Hematopoietic multipotent progenitor cell treated with erythropoietin and hydrocortisone succinate and interleukin-3 and kit ligand, for 8 days (in vitro differentiated cells): ENCODE results near the gene SYNPR.

Experiments
- DNase-seq: peaks from one replicate; pipeline ENCODE4 v3.0.0-alpha.2; 2015

The SYNPR gene

DNA sequence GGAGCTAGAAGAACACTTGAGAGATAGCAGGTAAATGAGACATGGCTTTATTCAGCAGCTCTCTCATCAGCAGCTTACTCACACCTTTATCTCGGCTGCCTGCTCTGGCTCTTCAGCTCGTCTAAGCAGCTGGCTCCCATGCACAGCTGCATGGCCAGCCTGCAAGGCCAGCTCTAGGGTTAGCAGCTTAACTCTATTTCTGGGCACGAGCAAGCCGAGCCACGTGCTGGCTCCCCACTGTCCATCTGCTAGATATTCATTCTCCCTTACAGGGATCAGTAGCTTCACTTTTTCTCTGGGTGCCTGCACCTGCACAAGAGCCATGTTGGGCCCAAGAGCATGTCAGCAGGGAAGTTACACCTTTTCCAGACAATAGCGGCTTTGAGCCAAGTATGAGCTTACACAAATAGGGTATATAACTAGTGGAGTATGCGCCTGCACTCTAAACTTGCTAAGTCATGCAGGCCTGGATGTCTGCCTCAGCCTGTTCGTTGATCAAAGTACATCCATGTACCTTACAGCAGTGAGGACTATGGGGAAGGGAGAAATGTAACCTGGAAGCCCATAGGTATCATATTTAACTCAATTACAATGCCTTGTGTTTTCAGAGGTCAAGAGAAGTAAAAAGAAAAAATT, 199.5 kb downstream of the SYNPR start:
- no peak for DNase-seq

DNA sequence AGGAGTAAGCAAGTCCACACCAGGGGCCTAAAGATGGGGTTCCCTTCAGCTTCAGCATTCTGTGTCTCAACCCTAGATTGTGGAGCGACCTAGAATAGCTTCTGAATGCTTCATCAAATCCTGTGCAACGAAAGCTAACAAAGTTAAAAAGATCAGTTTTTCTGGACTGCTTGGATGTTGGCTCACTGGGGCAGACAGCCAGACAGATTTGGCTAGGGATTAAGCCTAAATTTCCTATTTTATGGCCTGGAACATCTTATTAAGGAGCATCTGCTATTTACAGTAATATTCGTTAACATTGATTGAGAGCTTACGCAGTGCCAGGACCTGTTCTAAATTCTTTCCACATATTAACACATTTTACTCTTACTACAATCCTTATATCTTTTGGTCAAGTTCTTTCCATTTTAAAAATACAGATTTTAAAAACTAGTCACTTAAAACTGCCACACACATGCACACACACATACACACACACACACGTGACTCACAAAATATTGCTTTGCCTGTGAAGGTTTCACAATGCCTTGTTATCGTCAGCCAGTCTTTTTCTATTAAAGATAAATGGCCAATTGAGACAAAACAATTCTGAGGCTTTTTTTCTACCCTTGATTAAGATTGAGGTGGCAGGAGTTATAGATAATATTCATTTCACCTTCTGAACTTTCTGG, 201.0 kb downstream of the SYNPR start:
- no peak for DNase-seq

DNA sequence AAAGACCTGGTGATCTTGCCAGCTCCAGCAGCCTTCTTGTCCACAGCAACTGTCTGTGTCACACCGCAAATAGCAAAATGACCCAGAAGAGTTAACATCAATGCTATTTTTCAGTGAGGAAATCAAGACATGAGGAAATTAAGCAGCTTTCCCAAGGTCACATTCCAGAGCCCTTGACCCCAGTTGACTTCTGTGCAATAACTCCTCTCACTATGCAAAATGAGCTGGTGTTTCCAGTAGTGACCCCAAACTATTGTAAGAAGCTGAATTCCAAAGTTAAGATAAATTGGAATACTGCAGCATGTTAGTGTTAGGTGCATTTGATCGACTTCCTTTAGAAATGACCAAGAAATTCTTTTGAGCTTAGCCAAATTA, 201.5 kb downstream of the SYNPR start:
- no peak for DNase-seq

DNA sequence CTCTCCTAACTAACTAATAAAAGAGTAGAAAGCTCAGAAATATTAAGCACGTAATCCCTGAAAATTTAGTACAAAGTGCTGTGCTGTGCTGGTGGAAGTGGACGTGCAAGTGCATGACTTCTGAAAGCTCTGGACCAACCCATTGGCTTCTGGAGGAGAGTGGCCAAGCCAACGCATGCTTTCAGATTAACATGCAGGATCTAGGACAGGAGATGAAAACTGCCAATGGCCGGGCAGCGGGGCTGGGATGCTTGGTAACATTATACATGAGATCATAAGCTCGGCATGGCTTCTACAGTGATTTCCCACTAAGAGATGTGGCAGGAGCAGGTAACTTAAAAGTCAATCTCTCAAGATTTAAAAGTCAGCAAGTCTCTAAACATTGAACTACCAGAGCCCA, 203.5 kb downstream of the SYNPR start:
- no peak for DNase-seq

DNA sequence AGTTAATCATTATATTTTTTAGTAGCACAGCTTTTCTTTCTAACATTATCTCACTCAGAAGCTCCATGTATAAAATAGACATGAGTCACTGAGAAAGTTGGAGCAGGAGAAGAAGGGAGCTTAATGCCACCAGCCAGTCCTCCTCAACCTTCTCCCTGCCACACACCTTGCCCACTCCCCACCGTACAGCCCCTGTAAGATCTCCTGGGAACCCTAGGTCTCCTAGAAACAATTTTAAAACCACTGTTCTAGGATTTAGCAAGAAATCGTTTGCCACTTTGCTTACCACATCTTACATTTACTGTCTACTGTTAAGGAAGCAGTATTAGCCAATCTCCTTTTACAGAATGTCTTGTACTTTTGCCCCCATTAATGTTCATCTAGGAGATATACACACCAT, 204.2 kb downstream of the SYNPR start:
- DNase-seq: no peak

DNA sequence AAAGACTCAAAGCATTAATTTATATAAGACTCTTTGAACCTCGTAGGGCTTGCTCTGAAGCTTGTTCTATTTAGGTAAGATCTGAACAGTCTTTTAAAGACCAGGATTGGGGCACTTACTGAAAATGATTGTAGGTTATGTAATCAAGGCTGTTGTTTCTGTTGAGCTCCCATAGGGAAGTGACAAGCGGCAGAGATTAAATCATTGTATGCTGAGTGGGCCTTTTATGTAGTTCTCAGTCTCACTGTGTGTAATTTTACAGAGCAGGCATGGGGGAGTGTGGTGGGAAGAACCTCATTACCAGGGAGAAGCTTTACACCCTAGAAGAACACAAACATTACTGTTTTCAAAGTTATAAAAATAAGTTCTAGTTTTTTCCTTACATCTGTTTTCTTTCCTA, 214.4 kb downstream of the SYNPR start:
- DNase-seq: no peak

DNA sequence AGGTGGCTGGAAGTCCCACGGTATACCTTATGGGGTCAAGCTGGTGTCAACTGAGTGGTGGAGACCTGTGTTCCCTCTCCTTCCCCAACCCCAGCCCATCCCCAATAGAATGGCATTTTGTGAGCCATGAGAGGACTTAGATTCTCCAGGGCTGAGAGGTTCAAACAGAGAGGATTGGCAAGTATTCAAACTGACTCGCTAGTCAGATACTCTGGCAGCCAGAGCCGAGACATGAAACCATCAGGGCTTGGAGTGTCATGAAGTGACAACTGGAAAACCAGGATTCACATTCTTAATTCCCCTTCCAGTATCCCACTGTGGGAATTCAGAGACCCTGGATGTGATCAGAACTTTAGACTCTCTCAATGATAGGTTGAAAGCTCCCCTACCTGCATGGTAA, 215.0 kb downstream of the SYNPR start:
- DNase-seq: no peak

DNA sequence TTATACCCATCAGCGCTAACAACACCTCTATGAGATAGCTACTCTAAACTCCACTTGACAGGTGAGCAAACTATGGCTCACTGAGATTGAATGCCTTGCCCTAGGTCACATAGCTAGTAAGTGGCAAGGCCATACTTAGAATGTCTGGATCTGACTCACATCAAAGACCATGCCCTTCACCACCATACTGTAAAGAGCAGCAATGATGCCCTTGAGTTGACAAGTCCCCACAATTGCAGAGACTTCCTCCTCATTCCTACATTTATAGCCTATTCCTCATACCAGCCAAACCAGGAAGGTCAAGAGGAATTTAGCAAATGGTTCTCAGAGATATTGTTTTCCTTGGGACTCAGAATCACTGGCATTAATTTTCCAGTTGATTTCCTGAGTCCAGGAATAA, 216.5 kb downstream of the SYNPR start:
- DNase-seq: no peak

DNA sequence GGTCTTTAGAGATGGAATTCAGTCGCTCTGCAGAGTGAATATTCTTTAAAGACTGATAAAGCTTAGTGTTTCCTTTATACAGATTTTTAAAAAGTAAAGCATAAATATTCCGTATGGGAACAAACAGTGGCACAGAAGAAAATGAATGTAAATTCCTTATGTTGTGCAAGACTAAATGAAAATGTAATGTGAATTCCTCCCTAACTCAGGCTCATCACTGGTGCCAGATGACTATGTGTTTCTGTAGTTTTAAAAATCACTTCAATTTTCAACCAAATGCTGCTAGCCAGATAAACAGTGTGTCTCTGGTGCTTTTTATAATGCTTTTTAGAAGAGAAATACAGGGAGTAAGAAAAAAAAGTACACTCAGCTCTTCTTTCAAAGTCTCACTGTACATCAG, 219.5 kb downstream of the SYNPR start:
- no peak for DNase-seq

DNA sequence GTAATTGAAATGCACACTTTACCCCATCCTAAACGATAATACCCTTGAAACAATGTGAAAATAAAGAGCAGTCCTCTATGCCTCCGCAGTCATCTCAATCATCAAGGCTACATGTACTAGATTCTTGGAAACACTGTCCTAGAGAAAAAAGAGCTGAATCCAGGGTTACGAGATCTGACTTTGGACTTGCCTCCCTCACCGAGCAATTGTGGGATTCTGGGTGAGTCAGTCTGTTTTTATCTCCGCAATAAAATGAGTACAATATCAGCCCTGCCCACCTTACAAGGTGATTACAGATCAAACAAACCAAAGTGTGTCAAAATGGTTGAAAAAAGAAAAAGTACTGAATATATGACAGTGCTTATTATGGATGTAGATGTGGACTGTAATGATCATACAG, 222.1 kb downstream of the SYNPR start:
- DNase-seq: no peak

DNA sequence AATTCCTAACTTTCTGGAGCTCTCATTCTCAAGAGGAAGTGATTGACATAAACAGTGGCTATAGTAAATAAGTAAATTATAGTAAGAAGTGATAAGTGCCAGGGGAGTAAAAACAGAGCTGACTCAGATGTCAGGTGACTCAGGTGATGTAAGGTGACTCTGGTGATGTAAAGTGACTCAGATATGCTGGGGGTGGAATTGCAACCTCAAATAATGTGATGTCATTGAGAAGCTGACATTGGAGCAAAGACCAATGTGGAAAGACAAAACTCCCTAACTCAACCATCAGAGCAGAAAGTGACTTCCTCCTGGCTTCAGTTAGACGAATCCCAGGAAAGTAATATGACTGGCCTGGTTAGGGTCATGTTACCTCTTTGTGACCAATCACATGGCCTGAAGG, 230.2 kb downstream of the SYNPR start:
- DNase-seq: no peak

DNA sequence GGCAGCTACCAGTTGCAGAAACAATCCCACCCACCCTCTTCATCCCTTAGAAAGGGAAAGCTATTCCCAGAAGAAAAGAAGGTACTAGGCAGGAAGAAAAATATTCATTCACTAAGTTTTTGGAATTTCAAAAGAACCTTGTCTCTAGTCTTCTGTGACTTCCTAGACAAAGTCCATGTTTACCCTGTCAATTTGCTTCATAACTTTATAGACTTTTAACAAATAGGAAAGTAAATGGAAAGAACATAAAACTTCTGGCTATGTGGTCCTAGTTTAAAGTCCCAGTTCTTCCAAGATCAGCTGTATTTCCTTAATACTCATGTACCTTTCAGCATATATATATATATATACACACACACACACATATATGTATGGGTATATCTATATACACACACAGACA, 230.7 kb downstream of the SYNPR start:
- DNase-seq: no peak

DNA sequence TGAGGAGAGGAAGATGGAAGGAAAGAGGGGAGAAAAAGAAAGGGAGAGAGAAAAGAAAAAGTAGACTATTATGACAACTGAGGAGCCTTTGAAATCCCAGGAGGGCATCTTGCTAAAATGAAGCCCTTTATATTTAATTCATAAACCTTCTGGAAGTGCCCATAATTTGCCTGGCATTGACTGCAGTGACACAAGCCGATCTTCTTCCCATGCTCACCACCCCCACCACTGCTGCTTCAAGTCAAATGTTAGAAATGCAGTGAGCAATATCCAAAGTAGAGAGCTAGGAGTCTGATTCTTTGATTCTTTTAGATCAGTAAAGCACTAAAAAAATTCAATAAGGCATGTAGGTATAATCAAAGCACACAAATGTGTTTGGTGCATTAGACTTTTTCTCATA, 235.7 kb downstream of the SYNPR start:
- no peak for DNase-seq

DNA sequence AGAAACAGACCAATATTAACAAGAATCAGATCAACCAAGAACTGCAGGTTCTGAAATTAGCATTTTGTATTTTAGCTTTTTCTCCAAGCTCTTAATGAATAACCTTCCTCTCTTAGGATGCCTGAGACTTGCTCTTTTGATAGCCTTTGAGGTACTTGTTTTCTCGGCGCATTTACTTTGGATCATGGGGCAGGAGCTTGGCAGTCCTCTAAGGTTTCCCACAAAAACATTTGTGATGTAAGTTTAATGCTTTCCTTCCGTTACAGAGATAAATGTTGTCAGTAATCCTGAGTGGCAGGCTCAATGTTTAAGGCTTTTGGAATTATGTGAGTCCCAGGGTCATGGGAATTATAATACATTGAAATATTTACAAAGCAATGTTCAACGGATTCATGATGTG, 236.6 kb downstream of the SYNPR start:
- no peak for DNase-seq

DNA sequence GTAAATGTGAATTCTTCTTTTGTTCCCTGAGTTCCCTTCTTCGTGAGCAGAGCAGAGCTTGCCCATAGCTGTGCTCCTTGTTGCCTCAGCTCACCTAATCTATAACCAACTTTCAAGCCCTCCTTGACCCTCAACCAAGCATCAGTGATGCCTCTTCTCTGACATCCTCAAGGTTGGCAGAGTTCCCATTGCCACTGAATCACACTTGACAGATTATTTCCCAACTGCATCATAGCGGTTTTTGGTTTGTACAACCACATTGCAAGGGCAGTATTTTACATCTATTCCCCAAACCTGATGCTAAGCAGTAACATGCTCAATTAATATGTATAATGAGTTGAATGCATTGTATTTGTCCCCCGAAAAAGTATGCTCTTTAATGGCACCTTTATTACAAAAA, 241.3 kb downstream of the SYNPR start:
- DNase-seq: no peak

DNA sequence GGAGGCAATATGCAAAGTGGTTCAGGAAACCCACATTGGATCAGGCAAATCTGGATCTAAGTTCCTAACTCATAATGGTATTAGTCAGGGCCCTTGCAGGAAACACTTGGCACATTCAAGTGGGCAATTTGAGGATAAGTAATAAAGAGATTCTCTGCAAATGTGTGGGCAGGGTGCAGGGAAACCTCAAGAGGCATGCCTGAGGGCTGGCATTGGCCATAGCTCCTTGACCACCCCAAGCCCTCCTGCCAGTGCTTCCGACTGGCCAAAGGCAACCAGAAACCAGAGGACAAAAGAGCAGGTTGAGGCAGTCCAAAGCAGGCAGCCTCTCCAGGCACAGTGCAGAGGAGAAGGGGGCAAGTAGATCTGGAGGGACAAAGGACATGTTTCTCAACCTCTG, 243.5 kb downstream of the SYNPR start:
- no peak for DNase-seq

DNA sequence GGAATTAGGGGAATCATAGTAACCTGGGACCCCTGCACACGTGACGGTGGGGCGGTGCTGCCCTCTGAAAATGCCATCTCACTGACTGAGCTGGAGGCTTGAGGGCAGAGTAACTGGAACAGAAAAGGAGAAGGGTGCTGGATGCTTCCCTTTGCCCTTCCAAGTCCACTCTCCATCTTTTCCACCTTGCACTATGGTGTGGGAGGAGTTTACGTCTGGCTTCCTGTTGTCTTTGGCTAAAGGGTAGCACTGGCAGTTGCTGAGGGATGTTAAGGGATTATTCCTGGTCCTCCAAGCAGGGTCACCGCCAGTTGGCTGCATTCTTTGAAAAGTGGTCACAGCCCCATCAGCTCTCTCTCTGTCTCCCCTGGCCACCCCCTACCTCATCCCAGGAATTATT, 245.0 kb downstream of the SYNPR start:
- DNase-seq: no peak

DNA sequence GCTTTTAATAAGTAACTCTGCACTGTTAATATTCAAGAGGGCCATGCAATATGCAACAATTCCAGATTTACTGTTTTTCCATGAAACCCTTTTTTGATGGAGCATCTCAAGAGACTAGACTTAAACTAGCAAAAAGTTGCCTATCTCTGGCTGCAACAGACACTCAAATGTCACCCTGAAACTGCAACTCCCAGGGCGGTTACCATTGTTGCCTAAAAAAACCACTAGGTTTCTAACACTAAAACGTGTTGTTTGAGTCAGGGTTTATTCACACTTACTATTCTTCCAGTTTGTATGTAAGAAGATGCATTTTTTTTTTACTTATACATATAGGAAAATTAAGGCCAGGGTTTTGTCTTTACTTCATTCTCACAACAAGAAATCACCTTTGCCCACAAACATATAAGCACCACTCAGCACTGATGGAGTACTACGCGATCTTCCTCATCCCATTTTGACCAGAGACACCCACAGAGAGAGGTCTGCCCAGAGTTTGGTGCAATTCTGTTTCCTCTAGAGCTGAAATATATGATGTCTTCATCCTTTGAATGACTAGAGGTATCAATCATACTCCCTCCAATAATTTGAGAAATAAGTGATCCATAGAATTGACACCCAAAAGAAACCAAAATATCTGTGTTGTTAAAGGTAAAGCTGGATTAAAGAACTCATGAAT, 250.4 kb downstream of the SYNPR start:
- no peak for DNase-seq

DNA sequence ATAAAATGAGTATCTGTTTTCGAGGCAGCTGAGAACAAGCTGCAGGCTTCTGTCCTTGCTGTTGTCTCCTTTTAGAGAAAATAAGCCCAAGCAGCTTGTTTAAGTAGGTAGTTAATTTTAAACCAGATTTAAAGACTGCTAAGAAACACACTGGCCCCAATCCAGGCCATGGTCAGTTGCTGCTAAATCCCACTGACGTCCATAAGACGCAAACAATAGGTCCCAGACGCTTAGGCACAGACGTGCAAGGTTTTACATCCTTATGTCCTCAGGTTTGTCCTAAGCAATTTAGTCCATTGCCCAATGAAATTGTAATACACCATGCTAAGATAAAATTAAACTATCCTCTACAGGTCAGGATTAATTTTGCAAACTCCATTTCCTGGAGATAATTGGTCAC, 254.4 kb downstream of the SYNPR start:
- no peak for DNase-seq

DNA sequence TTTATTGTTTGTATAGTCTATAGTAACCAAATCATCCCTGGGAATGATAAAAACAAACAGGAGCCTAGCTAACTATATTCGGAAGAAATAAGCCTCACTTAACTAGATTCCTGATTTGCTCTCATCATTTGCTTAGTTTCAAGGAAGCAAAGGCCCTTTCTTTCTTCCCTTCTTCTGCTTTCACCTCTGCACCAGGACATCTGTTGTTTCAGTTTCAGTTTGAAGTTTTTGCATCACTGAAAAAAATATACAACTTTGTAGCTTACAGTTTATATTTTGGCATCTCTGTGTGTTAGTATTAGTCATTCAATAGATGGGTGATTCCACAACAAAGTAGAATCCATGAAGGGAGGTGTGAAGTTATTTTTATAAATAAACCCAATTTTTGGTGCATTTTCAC, 260.8 kb downstream of the SYNPR start:
- DNase-seq: no peak

DNA sequence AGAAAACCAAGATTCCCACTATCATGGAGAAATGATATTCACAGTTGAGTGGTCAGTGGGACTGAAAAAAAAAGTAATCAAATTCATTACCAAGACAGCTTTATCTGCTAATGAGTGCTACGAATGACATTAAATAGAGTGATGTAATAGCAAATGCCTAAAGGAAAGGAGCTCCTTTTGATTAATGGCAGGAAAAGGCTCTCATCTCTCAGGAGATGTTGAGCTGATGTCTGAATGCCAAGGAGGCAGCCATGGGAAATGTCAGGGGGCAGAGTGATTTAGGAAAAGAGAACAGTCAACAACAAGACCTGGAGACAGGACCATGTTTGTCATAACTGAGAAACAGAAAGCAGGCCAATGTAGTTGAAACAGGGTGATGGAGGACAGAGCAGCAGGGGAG, 277.7 kb downstream of the SYNPR start:
- DNase-seq: no peak

DNA sequence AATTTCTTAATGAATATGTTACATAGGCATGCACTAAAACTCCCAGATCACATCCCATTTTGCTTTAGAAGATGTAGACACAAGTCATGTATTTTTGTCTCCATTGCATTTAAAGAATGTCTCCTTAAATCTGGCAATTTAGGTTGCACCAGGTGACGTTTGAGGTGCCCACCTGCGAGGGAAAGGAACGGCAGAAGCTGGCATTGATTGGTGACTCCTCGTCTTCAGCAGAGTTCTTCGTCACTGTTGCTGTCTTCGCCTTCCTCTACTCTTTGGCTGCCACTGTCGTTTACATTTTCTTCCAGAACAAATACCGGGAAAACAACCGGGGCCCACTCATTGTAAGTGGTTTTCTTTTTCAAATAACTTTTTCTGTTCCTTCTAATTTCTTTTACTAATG, 278.3 kb downstream of the SYNPR start:
- no peak for DNase-seq

DNA sequence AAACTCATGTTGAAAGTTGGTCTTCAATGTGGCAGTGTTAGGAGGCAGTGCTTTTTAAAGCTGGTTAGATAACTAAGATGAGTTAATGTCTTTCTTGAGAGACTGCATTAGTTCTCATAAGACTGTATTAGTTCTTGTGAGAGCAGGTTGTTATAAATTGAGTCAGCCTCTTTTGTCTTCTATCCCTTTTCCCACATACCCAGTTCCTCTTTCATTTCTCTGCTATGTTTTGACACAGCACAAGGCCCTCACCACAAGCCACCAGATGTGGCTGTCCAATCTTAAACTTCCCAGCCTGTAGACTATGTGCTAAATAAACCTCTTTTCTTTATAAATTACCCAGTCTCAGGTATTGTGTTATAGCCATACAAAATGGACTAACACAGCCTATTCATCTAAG, 279.8 kb downstream of the SYNPR start:
- DNase-seq: no peak

DNA sequence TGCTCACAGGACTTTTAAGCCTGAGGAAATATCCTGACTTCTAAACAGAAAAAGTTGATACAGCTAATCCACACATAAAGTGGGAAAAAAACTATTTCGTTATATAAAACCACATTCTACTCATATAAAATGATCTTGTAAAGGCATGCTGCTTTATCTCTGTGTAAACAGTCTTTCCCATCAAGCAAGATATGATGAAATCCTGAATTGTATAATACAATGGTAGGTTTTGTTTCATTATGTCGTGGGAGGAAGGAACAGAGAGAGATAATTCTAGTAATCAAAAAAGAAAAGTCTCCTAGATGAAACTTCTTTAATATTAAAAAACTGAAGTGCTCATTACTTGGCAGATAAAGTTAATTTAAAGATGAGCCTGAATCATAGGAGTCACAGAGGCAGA, 281.8 kb downstream of the SYNPR start:
- no peak for DNase-seq

DNA sequence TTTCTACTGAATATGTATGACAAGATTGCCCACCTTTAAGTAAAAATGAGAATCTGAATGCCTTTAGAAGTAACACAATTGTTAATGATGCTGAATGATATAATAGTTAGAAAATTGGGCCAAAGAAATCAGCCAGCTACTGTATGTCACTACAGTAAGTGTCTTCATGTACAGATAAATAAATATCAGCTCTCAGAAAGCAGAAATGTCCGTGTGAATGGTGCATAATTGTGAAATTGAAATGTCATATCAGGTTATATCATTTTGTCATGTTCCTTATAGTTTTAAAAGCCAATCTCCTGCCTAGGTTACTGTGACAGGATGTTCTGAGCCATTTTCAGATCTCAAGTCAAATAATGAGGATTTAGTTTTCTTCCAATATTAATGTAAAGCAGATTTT, 283.8 kb downstream of the SYNPR start:
- no peak for DNase-seq
